ENCODE measurements around the gene CECR2. TPM values are rescaled to one million over a fixed set of nuclear protein-coding genes. Genes with fewer than 3 reads are reported as not detected.

The CECR2 gene
- total RNA-seq, 1 donor from 2014 or later: 5.5 TPM

DNA sequence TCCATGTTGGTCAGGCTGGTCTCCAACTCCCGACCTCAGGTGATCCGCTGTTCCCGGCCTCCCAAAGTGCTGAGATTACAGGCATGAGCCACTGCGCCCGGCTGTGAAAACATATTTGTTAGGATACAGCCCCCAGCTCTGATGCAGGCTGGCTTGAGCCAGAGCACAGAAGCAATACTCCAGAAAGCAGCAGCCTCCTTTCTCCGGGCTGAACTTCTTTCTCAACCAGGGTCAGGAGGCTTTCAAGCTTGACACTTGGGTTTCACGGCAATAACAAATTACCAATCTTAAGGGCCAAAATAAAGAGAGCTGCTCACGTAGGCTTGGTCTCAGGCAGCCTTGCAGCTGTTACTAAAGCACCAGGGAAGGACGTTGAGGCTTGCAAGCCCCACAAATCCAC, 10.8 kb upstream of the CECR2 start:
- ATAC-seq (ENCODE audit: poor library complexity) (no peak), DNase-seq (no peak)
- intact Hi-C loops (cut with DNase I): loop anchor here (10.0 kb wide), 1 partner anchor 184 kb away; no protein-coding TSS in a partner anchor

DNA sequence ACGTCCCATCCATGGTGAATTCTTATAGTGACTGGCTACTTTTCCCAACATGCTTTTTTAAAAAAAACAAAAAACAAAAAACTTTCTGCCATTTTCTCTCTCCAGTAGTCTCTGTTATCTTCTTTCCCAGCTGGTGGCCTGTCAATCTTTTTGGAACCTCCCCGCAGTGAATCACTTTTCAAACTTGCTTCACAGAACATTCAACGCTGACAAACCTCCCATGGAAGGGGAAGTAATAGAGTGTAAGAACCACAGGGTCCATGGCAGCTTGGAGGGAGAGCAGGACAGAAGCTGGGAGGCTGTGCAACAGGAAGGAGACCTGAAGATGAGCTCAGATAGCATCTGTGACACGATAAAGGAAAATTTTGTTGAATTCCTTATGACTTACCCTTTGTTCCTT, 9.8 kb upstream of the CECR2 start:
- ATAC-seq (ENCODE audit: poor library complexity) (no peak), DNase-seq (no peak)
- intact Hi-C loops (cut with DNase I): loop anchor here (10.0 kb wide), 1 partner anchor 185 kb away; no protein-coding TSS in a partner anchor

DNA sequence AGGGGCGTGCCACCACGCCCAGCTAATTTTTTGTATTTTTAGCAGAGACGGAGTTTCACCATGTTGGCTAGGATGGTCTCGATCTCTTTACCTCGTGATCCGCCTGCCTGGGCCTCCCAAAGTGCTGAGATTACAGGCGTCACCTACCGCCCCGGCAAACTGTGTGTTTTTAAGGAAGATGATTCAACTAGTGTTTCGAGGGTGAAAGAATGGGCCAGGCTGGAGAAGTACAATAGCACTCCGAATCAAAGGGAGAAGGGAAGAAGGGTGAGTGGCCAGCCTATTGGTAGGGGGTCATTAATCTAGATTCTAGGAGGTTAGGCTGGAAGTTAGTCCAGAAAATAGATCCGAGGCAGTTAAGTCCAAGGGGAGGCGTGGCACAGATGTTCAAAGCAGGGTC, 2.9 kb upstream of the CECR2 start:
- ATAC-seq (ENCODE audit: poor library complexity) (no peak), DNase-seq (no peak)
- intact Hi-C loops (cut with DNase I): loop anchor here (5.0 to 10.0 kb wide), 2 partner anchors 112 to 136 kb away; no protein-coding TSS in a partner anchor

DNA sequence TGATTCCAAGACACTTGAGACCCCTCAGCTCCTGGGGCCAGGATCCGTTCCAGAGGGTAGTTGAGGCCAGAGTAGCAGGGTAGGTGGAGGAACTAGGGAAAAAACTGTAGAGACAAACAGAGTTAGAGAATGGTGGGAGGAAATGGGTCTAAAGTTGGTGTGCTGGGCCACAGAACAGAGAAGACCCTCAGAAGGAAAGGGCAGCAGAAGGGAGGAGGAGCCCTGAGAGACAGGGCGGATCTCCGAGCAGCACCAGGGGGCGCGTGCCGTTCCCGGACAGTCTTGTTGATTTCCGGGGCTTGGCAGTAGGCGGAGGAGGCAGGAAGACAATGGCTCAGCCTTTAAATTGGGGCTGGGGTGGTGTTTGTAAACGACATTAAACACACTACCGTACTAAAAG, 2.4 kb upstream of the CECR2 start:
- ATAC-seq (ENCODE audit: poor library complexity) (peak; percentile 35), DNase-seq (peak; percentile 64)
- intact Hi-C loops (cut with DNase I): loop anchor here (5.0 to 10.0 kb wide), 2 partner anchors 112 to 135 kb away; no protein-coding TSS in a partner anchor

DNA sequence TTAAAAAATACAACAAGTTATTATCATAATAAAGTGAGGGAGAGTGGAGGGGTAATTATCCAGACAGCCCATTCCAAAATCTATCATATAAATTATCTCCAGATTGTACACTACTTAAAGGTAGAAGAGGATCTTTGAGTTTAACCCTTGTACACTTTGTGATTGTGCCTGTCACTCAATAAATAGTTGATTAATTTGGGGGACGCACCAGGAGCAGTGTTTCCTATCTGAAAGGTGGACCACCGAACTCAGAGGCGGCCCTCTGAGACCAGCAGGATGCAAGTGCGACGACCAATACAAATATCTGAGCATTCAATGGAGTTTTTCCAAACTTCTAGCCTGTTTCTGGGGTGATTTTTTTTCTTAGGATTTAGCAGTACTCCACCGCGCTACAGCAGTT, 1.1 kb upstream of the CECR2 start:
- intact Hi-C loops (cut with DNase I): loop anchor here (5.0 to 10.0 kb wide), 2 partner anchors 113 to 134 kb away; no protein-coding TSS in a partner anchor
- DNase-seq (no peak), ATAC-seq (ENCODE audit: poor library complexity) (no peak)

DNA sequence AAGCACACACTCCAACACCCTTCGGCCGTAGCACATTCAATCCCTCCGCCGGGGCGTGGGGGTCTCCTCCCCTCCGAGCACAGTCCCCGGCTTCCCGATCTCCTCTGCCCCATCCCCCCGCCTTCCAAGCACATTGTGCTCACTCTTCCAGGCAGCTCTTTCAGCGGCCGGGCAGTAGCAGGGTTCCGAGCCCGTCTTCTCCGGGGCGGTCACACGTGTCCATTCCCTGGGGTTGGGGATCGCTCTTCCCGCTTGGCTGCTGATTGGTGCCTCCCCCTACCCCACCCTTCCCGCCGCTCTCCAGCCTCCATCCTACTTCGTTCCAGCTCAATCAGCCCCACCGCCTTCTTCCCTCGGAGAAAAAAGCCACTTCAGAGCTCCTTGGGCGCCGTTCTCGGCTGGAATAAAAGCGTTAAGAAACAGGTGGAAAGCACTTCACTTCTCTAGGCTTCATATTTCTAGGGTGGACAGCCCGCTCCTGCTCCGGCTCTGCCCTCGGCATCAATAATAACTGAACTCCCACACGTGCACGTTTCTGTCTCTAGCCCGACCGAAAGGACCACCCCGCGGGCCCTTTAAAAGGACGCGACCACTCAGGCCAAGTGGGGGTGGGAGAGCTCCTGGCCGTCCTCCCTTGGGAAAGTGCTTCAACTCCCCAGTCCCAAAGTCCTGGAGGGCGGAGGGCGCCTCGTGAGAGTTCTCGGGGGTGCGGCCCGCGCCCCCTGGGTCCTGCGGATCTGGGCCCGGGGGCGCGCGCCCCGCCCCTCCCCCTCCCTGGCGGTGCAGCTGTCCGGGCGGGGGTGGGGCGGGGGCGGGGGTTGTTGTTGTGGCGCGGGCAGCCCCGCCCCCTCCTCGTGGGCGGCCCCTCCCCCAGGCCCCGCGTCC, 464 bp upstream of the CECR2 start:
- ATAC-seq (ENCODE audit: poor library complexity) (peak; percentile 81), DNase-seq (peak; percentile 69)
- intact Hi-C loops (cut with DNase I): loop anchor here (5.0 to 10.0 kb wide), 2 partner anchors 114 to 134 kb away; no protein-coding TSS in a partner anchor

DNA sequence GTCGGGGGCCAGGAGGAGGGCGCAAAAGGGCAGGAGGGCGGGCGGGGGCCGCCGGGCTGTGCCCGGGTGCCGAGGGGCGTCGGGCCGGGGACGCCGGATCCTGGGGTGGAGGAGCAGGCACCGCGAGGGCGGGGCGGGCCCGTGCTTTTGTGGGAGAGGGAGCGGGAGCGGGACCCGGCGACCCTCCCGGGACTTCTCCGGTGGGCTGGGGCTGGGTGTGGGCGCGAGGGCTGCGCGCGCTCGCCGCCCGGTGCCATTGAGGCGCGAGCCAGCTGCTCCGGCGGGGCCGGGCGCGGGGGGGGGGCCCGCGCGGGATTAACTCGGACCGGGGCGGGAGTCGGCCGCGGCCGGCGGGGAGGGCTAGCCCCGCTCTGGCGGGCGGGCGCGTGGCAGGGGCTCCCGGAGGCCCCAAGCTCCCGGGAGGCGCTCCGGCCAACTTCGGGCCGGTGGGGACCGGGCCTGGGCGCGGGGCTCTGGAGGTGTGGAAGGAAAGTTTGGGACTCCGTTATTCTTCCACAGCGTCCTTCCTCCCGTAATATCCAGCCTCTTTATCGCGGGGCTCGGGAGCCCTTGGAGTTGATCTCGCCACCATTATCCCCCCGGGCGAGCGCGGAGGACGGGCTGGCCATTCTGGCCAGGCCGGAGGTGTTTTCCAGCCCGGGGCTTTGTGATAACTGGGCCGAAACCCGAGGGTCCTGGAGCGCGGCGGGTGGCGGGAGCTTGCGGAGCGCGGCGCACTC, 936 bp downstream of the CECR2 start:
- intact Hi-C loops (cut with DNase I): loop anchor here (10.0 kb wide), 1 partner anchor 115 kb away; no protein-coding TSS in a partner anchor
- ATAC-seq (ENCODE audit: poor library complexity) (peak; percentile 45), DNase-seq (no peak)

DNA sequence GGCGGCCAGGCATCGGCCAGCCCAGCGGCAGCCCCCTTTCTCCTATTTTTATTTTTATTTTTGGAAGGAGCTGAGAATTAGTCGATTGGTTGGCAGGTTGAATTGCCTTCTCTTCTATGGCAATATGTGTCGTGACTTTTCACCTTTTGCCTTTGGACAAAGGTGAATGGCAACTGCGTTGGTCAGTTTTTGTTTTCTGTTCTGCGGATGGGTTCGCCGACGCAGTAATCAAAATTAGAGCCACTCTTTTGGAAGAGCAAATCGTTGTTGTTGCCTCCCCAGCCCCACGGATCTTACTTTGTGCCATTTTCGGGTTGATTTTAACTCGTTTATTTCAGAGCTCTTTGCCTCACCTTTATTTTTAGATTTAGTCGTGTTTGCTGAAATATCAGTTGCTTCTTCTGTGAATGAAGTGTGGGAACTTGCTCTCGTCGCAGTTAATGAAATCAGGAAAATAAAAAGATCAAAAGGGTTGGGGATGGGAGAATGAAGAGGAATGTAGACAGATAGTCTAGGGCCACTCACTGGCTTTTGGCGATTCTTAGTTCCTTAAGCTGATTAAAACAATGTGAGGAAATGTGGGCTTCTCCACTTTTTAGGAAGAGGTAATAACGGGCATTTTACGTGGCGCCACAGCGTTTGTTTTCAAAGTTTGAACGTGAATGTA, 1.6 kb downstream of the CECR2 start:
- intact Hi-C loops (cut with DNase I): loop anchor here (10.0 kb wide), 1 partner anchor 114 kb away; no protein-coding TSS in a partner anchor
- ATAC-seq (ENCODE audit: poor library complexity): no peak
- DNase-seq: no peak

DNA sequence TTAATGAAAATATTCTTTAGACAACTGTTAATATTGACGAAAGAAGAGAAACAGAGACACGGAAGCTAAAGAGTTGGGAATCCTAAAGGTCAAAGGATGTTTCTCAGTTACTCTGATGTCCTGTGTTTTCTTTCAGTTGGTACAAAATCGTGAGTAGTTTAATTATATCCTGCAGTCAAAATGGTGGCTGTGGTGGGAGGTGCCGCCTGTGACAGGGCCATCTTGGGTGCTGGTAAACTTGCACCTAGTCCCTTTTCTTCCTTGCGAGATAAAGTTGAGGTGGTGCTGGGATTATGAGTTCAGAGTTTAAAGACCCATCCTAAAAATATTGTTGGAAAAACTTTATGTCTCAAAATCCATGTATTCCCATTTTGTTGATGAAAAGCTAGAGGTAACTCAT, 2.2 kb downstream of the CECR2 start:
- intact Hi-C loops (cut with DNase I): loop anchor here (10.0 kb wide), 1 partner anchor 113 kb away; no protein-coding TSS in a partner anchor
- ATAC-seq (ENCODE audit: poor library complexity): no peak

DNA sequence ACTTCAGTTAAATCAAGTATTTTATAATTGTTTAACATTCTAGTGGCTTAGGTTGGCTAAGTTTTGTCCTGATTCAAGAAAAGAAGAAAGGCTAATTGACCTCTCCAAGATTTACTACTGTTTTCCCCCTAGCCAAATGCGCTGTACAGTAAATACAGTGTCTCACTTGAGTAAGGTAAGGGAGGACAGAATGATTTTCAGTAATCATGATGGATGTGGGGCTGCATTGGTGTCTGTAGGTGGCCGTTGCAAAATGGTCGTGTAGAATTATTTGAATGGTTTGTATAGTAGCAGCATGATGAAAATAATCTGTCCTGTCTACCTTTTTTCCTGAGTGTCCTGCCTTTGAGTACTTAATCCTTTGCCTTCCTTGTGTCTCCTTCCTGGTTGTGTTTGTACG, 4.6 kb downstream of the CECR2 start:
- ATAC-seq (ENCODE audit: poor library complexity) (no peak), DNase-seq (no peak)
- intact Hi-C loops (cut with DNase I): loop anchor here (10.0 kb wide), 1 partner anchor 111 kb away; no protein-coding TSS in a partner anchor

More for the DNA sequence above, 2.2 kb downstream of the CECR2 start:
- DNase-seq: no peak

DNA sequence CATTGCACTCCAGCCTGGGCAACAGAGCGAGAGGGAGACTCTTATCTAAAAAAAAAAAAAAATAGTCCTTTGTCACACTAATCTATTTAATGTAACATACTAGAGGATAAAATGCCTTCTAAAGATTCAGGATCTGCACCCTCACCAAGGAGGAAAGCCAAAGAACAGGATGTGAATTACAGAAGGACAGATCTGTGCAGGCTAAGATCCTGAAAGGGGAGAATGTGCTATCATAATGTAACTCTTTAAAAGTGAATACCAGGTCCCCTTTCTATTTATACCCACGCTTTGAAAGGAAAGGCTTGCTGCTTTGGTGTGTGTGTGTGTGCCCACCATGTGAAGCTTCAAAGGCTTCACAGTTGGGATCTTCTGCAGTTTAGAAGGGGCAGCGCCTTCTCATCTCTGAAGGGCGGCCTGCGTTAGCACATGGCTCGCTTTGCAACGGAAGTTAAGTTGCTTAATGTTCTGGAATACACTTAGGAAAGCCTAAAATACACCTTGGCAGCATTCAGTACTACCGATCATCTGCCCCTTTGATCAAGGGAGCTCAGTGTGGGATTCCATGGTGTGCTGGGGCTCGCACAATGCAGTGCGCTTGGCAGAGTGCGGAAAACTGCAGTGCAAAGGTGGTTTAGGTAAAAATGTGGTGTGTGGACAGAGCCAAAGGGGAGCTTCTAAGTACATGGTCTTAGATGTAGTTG, 6.8 kb downstream of the CECR2 start:
- intact Hi-C loops (cut with DNase I): loop anchor here (10.0 kb wide), 1 partner anchor 109 kb away; no protein-coding TSS in a partner anchor
- ATAC-seq (ENCODE audit: poor library complexity) (peak; percentile 40), DNase-seq (no peak)

DNA sequence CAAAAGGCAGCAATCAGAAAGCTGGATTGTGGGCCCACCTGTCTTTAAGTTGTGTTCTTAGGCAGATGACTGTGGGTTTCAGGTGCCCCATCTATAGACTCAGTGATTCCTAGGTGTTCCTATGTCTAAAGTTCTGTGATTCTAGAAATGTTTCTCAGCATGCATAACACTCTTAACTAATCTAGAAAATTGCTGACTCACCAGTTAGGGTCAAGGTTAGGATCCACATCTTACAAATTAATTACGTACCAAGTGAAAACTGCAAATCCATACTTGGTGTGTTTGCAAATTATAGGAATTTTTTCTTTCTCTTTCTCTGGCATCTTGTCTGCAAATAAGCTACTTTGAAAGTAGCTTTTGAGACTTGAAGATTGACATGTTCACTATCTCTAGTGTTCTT, 7.7 kb downstream of the CECR2 start:
- ATAC-seq (ENCODE audit: poor library complexity) (no peak), DNase-seq (no peak)
- intact Hi-C loops (cut with DNase I): loop anchor here (10.0 kb wide), 1 partner anchor 108 kb away; no protein-coding TSS in a partner anchor

DNA sequence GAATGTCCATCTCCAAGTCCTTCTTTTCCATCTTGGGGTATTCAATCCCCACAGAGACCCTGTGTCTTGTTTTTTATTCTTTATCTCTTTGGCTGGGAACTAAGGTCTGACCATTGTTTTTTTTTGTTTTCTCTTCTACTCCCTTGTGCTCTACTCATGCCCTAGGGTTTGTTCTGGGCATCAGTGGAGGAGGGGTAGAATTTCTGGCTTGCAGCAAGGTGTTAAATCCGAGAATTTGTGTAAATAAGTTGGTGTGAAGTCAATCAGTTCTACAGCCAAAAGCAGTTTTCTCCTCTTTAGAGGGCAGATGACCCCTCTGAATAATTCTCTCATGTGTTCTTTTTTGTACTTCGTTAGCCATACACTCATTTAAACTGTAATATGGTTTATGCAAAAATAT, 10.7 kb downstream of the CECR2 start:
- no peak for ATAC-seq (ENCODE audit: poor library complexity)
- no peak for DNase-seq
- intact Hi-C loops (cut with DNase I): loop anchor here (10.0 kb wide), 1 partner anchor 105 kb away; no protein-coding TSS in a partner anchor

DNA sequence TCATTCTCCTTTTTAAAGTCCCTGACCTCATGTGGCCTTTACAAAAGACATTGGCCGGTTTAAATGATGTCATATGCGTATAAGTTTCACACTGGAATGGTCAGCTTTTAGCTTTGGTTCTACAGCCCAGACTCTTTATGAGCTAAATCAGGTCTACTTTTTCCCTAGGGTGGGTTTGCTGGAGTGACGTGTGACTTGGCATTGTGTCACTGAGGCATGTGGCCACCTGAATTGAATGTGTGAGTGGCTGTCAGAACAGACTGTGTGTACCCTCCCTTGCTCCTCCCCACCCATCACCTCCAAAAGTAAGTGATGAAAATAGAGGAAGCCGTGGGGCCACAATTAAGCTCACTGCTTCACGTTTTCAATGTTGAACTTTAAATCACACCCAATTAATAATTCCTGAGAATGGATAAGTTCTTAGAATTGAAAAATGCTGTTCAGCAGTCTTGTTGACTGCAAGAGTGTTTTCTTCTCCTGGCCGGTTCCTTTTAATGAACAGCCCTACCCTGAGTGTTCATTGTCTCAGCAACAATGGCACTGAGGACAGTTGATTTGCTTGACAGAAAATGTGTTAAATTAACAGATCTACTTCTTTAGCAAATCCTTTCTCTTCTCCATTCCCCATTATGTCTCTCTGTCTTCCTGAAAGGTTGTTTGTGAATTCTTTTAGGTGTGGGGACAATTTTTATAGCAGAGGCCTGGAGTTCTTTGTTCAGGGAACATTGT, 11.3 kb downstream of the CECR2 start:
- intact Hi-C loops (cut with DNase I): no loop called here
- ATAC-seq (ENCODE audit: poor library complexity): peak; percentile 70
- no peak for DNase-seq

DNA sequence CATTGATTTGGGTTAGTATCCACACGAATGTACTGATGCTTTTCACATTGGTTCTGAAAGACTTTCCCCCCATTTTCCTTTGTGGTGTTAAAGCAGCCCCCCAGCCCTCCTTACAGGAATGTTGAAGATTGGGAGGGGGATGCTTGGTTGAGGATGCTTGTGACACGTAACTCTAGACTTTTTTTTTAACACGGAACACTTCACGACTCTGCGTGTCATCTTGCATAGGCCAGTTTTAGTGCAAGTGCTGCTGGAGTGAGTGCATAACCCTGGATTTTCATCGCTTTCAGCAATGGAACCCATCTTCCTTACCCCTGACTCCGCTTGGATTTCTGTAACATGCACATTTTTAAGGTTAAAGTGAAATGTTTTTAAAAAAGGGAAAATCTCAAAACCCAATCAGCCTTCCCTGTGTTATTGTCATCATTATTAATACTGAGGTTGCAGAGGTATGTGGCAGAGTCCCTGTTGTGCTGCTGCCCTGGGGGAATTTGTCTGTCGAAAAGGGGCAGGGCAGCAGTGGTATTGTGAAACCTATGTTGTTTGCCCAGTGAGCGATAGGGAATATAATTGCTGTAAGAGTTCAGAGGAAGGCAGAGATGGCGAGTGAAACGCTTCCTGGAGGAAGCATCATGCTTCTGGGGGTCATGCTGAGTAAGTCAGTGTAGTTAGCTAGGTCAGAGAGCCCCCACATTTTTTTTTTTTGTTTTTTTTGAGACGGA, 12.1 kb downstream of the CECR2 start:
- intact Hi-C loops (cut with DNase I): no loop called here

DNA sequence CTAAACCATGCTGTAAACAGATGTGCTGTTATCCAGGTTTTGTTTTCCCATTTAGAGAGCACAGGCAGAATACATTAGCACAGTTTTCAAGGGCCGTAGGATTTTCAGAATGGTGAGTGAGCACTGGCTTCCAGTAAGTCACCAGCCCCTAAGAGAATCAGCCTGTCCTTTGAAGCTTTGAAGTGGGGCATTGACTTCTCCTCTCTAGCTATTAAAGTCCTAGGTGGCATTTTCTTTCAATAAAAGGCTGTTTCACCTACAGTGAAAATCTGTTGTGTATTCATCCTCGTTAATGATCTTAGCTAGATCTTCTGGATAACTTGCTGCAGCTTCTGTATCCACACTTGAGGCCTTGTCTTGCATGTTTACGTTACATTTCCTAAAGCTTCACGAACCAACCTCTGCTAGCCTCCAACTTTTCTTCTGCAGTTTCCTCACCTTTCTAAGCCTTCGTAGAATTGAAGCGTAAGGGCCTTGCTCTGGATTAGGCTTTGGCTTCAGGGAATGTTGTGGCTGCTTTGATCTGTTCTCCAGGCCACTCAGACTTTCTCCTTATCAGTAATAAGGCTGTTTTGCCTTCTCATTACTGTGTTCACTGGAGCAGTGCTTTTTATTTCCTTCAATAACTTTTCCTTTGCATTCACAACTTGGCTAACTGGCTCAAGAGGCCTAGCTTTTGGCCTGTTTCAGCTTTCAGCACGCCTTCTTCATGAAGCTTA, 15.5 kb downstream of the CECR2 start:
- no peak for ATAC-seq (ENCODE audit: poor library complexity)

More for the DNA sequence above, 12.1 kb downstream of the CECR2 start:
- peak; percentile 19 for ATAC-seq (ENCODE audit: poor library complexity)
- DNase-seq: no peak

More for the DNA sequence above, 15.5 kb downstream of the CECR2 start:
- no peak for DNase-seq
- intact Hi-C loops (cut with DNase I): no loop called here

Measured in Right ventricle myocardium superior (tissue), 1 donor.